GM06990 (cell line): ENCODE measurements around the gene SF3A2.

Source experiments
- DNase-seq: peaks from one replicate; pipeline ENCODE4 v3.0.0-alpha.2; 2011; ENCODE audit not compliant: insufficient read length; ENCODE audit errors: extremely low read depth
- H3K27me3 ChIP-seq: replicated peaks from 2 replicates; pipeline ENCODE4 v1.6.0; 2011; ENCODE audit warnings: low read length; ENCODE audit not compliant: control insufficient read depth, insufficient read depth
- H3K36me3 ChIP-seq: 2 replicates; pipeline ENCODE4 v1.5.1; 2011; ENCODE audit warnings: low read length; ENCODE audit not compliant: control insufficient read depth, insufficient read depth
- H3K4me3 ChIP-seq: replicated peaks from 2 replicates; pipeline ENCODE4 v1.5.1; 2011; ENCODE audit warnings: low read depth, mild to moderate bottlenecking, control low read depth, low read length
- CTCF ChIP-seq: IDR thresholded peaks from 2 replicates; pipeline ENCODE4 v1.5.1; 2011; ENCODE audit warnings: low read length, control low read depth, mild to moderate bottlenecking, inconsistent platforms; ENCODE audit not compliant: insufficient read depth, poor library complexity, severe bottlenecking

Gene SF3A2

DNA sequence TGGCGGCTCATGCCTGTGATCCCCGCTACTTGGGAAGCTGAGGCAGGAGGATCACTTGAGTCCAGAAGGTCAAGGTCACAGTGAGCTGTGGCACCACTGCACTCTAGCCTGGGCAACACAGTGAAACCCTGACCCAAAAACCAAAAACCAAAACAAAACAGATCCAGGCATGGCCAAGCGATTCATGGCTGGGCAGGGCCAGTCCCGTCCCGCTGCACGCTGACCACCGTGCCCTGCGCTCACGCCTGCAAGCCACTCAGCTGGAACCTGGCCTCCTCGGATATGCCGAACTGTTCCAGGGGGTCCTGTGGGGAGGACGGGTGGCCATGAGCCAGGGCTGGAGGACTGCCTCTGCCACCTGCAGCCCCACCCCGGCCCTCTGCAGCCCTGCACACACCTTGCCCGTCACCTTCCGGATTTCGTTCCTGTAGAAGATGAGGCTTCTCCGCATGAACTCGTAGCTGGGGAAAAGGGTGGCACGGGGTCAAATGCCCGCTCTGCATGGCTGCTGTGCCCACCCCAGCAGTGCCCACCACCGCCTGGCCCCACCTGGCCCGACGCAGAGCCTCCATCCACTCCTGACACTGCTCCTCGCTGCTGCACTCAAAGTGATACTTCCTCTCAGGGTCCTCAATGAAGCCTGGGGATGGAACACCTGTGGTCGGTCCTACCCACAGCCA is 2.9 kb upstream of the SF3A2 start:
- H3K27me3 ChIP-seq = no peaks in the 10 kb centered on the region
- peaks cover 28% of the 10 kb centered on the region for H3K36me3 ChIP-seq
- no peak for TF ChIP-seq CTCF
- H3K4me3 ChIP-seq = no peak overlapping the region
- DNase-seq = no peak

GRCh38 chr19:2234996-2235380 is 1.6 kb upstream of the SF3A2 start:
- Histone ChIP-seq H3K27me3 (no peaks in the 10 kb centered on the region), H3K36me3 (peaks cover 19% of the 10 kb centered on the region), H3K4me3 (peak overlapping the region; percentile 85)
- no peak for TF ChIP-seq CTCF
- DNase-seq = no peak

DNA sequence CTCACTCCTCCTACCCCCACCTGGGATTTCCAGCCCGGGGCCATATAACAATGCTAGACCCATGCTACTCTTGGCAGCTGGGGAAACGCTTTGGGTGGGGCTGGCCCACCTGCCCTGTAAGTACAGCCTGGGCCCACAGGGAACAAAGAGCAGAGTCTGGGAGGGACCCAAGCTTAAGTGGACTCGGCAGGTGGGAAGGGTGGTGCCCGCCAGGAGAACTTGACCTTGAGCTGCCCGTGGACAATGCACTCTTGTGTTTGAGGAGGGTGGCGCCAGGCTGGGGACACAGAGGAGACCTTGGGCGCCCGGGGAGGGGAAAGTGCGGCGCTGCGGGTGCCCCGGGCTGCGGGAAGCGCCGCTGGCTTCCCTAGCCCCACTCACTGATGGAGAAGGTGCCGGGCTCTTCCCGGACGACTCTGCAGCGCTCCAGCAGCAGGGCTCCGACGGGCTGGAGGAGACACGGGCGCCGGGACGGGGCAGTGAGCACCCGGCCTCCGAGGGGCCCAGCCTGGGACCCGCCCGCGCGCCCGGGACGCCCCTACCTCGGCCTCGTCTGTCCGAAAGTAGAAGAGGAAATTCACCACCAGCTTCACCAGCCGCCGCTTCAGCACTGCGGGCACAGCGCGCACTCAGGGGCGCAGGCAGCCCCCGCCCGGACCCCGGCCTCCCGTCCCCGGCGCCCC is 1.1 kb upstream of the SF3A2 start:
- DNase-seq = no peak
- Histone ChIP-seq H3K27me3 (no peaks in the 10 kb centered on the region), H3K36me3 (peaks cover 17% of the 10 kb centered on the region), H3K4me3 (peak overlapping the region; percentile 85)
- no peak for TF ChIP-seq CTCF

DNA sequence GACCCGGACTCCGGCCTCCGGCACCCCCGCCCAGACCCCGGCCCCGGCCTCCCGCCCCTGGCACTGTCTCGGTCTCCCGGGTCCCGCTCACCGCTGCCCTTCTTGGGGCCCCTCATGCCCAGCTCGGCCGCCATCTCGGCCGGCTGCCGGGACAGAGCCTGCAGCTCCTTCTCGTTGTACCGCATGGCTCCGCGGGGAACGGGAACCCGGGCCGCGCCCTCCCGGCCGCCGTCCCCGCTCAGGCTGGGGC is 635 bp upstream of the SF3A2 start:
- peaks cover 17% of the 10 kb centered on the region for H3K36me3 ChIP-seq
- H3K27me3 ChIP-seq = no peaks in the 10 kb centered on the region
- H3K4me3 ChIP-seq = peak overlapping the region; percentile 85
- no peak for DNase-seq
- no peak for TF ChIP-seq CTCF

DNA sequence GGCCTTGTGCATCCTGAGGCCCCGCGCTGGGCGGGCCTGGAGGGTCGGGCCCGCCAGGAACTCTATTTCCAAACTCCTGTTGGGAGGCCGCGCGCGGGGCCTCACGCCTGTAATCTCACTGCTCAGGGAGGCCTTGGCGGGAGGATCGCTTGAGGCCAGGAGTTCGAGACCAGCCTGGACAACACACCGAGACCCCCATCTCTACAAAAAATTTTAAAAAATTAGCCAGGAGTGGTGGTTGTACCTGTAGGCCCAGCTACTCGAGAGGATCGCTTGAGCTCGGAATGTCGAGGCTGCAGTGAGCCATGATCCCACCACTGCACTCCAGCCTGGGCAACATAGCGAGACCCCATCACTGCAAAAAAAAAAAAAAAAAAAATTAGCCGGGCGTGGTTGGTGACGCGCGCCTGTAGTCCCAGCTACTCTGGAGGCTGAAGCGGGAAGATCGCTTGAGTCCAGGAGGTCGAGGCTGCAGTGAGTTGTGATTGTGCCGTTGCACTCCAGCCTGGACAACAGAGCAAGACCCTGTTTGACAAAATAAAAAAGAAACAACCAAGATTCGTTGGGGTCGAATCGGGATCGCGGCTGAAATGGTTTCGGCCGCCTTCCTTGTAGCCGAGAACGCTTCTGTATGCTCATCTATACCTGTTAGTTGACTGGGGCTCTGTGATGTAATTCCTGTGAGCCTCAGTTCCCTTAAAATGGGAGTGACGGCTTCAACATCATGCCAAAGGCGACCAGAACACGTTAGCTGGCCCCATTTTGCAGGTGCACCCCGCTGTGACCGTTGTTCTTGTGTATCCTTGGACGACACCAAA is 636 bp downstream of the SF3A2 start:
- Histone ChIP-seq H3K4me3 (peak overlapping the region; percentile 85), H3K36me3 (peaks cover 20% of the 10 kb centered on the region), H3K27me3 (no peaks in the 10 kb centered on the region)
- no peak for TF ChIP-seq CTCF
- DNase-seq = no peak
